ENCODE data around the gene PAMR1. TPM values are rescaled to one million over a fixed set of nuclear protein-coding genes. Genes with fewer than 3 reads are reported as not detected.

Gene PAMR1
- total RNA-seq, 1 donor from 2014 or later: 12.9 TPM

DNA sequence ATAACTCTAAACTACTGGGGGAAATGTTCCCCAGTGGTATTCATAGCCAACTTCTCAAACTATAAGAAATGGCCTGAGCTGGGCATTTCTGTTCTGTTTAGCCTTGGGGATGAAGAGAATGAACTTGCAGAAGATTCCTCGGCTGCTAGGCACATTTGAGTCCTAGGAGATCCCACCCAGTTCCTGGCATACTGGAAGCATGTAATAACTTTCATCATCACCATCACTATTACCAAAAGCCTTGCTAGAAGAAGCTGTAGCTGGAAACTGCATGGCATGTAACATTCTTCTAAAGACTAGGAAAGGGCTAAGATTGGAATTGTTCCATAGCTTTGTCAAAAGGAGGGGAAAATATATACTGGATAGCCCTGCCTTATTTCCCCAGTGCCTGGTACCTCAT, 65.9 kb downstream of the PAMR1 start:
- peaks cover 31% of the 10 kb centered on the region for H3K27me3 ChIP-seq (ENCODE audit: low read depth)
- DNase-seq: no peak

GRCh38 chr11:35458846-35459245, 66.6 kb downstream of the PAMR1 start:
- H3K27me3 ChIP-seq (ENCODE audit: low read depth): peaks cover 29% of the 10 kb centered on the region
- no peaks in the 10 kb centered on the region for H3K36me3 ChIP-seq
- no peak for TF ChIP-seq CTCF (IDR thresholded peaks at IDR 0.05; ENCODE audit: borderline replicate concordance)
- intact Hi-C loops (cut with micrococcal nuclease): no loop called here
- H3K4me1 ChIP-seq: no peaks in the 10 kb centered on the region
- H3K27ac ChIP-seq (replicated peaks): no peak overlapping the region
- no peak overlapping the region for H3K4me3 ChIP-seq
- H3K9me3 ChIP-seq (replicated peaks): no peaks in the 10 kb centered on the region
- DNase-seq: no peak

More for the DNA sequence above, 65.9 kb downstream of the PAMR1 start:
- H3K4me3 ChIP-seq: no peak overlapping the region
- H3K4me1 ChIP-seq: no peaks in the 10 kb centered on the region
- TF ChIP-seq CTCF (IDR thresholded peaks at IDR 0.05; ENCODE audit: borderline replicate concordance): no peak
- H3K36me3 ChIP-seq: no peaks in the 10 kb centered on the region
- H3K27ac ChIP-seq (replicated peaks): no peak overlapping the region
- intact Hi-C loops (cut with micrococcal nuclease): no loop called here
- H3K9me3 ChIP-seq (replicated peaks): no peaks in the 10 kb centered on the region

DNA sequence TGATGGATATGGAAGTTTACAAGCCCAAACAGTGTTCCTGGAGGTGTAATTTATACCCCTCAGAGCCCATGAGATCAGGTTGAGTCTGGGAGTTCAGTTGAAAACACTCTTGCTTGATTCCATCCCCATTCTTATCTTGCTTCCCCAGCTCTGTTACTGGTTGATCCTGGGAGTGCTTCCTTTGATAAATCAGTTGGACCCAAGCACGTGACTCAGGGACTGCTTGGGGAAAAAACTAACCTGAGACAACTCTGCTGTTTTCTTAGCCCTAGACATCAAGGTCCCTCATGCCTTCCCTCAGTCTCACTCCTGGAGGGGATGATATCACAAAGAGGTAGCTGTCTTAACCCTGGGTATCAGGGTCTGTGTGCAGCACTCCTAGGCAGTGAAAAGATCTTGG, 71.1 kb downstream of the PAMR1 start:
- intact Hi-C loops (cut with micrococcal nuclease): no loop called here
- no peak for DNase-seq
- Histone ChIP-seq H3K4me3 (no peak overlapping the region), H3K4me1 (no peaks in the 10 kb centered on the region), H3K27ac (replicated peaks) (no peak overlapping the region), H3K27me3 (ENCODE audit: low read depth) (peaks cover 13% of the 10 kb centered on the region), H3K9me3 (replicated peaks) (peaks cover 7% of the 10 kb centered on the region), H3K36me3 (peaks cover 6% of the 10 kb centered on the region)
- TF ChIP-seq CTCF (IDR thresholded peaks at IDR 0.05; ENCODE audit: borderline replicate concordance): no peak

- Histone ChIP-seq H3K27me3 (ENCODE audit: low read depth) (peaks cover 34% of the 10 kb centered on the region), H3K9me3 (replicated peaks) (no peaks in the 10 kb centered on the region), H3K27ac (replicated peaks) (no peak overlapping the region), H3K4me3 (no peak overlapping the region), H3K4me1 (no peaks in the 10 kb centered on the region), H3K36me3 (no peaks in the 10 kb centered on the region)
- DNase-seq: no peak
- intact Hi-C loops (cut with micrococcal nuclease): no loop called here
- no peak for TF ChIP-seq CTCF (IDR thresholded peaks at IDR 0.05; ENCODE audit: borderline replicate concordance)
Measured at GRCh38 chr11:35436581-35437250, 88.7 kb downstream of the PAMR1 start.

GRCh38 chr11:35433588-35433987, 91.8 kb downstream of the PAMR1 start:
- TF ChIP-seq CTCF (IDR thresholded peaks at IDR 0.05; ENCODE audit: borderline replicate concordance): no peak
- intact Hi-C loops (cut with micrococcal nuclease): no loop called here
- Histone ChIP-seq H3K36me3 (no peaks in the 10 kb centered on the region), H3K27ac (replicated peaks) (no peak overlapping the region), H3K9me3 (replicated peaks) (no peaks in the 10 kb centered on the region), H3K4me3 (no peak overlapping the region), H3K4me1 (no peaks in the 10 kb centered on the region), H3K27me3 (ENCODE audit: low read depth) (peaks cover 44% of the 10 kb centered on the region)
- DNase-seq: no peak

All from left ventricle myocardium inferior (tissue), 1 donor.